Measurements from ENCODE around the gene GRIP2. TPM values are rescaled to one million over a fixed set of nuclear protein-coding genes. Genes with fewer than 3 reads are reported as not detected.

Gene GRIP2
- total RNA-seq, 2 experiments from 2014 or later: not detected

DNA sequence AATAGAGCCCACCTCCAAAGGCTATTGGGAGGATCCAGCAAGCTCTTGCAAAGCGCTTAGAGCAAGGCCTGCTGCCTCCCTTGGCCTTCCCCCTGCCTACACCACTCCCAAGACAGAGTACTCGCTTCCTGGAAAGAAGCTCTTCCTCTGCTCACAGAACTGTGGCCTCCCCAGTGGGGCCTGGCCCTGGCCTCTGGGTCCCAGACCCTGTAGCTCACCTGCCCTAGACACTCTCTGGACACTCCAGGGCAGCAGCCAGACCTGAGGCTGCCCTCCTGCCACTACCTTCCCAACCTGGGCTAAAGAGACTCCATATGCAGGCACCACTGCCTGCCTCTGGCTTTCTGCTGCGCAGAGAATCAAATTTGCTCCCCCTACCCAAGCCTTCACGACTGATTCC is 49.9 kb downstream of the GRIP2 start:
- DNase-seq: no peak
- Histone ChIP-seq H3K4me3 (ENCODE audit: low read length) (no peak overlapping the region), H3K36me3 (ENCODE audit: insufficient read depth, low read length) (peaks cover 32% of the 10 kb centered on the region), H3K27me3 (ENCODE audit: control insufficient read depth in 1 of 2, insufficient read depth in 2 of 2, low read length in 2 of 2) (no peaks in the 10 kb centered on the region), H3K27ac (ENCODE audit: low read depth in 1 of 2, low read length in 2 of 2) (no peak overlapping the region), H3K9me3 (ENCODE audit: control insufficient read depth in 1 of 2, insufficient read depth in 1 of 2, low read length in 2 of 2) (no peaks in the 10 kb centered on the region), H3K4me1 (ENCODE audit: insufficient read depth, low read length) (no peaks in the 10 kb centered on the region)
- POLR2A ChIA-PET: no interaction called here
- ATAC-seq (ENCODE audit: poor library complexity): no peak
- Mint-ChIP-seq H3K27me3 (no peaks in the 10 kb centered on the region), H3K4me1 (ENCODE audit: low read depth) (no peaks in the 10 kb centered on the region), H3K27ac (no peak overlapping the region), H3K4me3 (no peak overlapping the region), H3K36me3 (ENCODE audit: low read depth) (peaks cover 35% of the 10 kb centered on the region), H3K9me3 (no peaks in the 10 kb centered on the region)
- intact Hi-C loops (cut with DNase I, micrococcal nuclease): no loop called here
- TF ChIP-seq, protein P1, sequence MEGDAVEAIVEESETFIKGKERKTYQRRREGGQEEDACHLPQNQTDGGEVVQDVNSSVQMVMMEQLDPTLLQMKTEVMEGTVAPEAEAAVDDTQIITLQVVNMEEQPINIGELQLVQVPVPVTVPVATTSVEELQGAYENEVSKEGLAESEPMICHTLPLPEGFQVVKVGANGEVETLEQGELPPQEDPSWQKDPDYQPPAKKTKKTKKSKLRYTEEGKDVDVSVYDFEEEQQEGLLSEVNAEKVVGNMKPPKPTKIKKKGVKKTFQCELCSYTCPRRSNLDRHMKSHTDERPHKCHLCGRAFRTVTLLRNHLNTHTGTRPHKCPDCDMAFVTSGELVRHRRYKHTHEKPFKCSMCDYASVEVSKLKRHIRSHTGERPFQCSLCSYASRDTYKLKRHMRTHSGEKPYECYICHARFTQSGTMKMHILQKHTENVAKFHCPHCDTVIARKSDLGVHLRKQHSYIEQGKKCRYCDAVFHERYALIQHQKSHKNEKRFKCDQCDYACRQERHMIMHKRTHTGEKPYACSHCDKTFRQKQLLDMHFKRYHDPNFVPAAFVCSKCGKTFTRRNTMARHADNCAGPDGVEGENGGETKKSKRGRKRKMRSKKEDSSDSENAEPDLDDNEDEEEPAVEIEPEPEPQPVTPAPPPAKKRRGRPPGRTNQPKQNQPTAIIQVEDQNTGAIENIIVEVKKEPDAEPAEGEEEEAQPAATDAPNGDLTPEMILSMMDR (IDR thresholded peaks at IDR 0.05): no peak
- CTCF ChIA-PET: no interaction called here

DNA sequence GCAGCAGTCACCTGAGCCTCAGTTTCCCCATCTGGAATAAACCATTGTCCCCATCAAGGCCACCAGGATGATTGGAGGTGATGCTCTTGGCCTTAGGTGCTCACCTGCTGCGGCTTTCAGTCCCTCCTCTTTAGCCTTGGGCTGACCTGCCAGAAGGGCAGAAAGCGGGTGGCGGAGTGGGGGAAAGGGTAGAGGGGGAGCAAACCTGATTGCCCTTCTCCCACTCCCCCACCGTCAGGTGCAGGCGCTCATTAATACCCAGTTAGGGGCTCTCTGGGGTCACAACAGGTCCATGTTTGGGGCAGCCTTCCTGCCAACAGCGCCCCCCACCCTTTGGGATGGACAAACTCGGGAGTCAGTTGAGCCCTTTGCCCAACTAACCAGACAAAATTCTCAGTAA is 50.5 kb downstream of the GRIP2 start:
- Histone ChIP-seq H3K36me3 (ENCODE audit: insufficient read depth, low read length) (peaks cover 37% of the 10 kb centered on the region), H3K4me3 (ENCODE audit: low read length) (no peak overlapping the region), H3K9me3 (ENCODE audit: control insufficient read depth in 1 of 2, insufficient read depth in 1 of 2, low read length in 2 of 2) (no peaks in the 10 kb centered on the region), H3K27me3 (ENCODE audit: control insufficient read depth in 1 of 2, insufficient read depth in 2 of 2, low read length in 2 of 2) (no peaks in the 10 kb centered on the region), H3K4me1 (ENCODE audit: insufficient read depth, low read length) (no peaks in the 10 kb centered on the region), H3K27ac (ENCODE audit: low read depth in 1 of 2, low read length in 2 of 2) (no peak overlapping the region)
- intact Hi-C loops (cut with DNase I, micrococcal nuclease): no loop called here
- POLR2A ChIA-PET: no interaction called here
- no peak for DNase-seq
- Mint-ChIP-seq H3K4me3 (no peak overlapping the region), H3K27me3 (no peaks in the 10 kb centered on the region), H3K27ac (no peak overlapping the region), H3K36me3 (ENCODE audit: low read depth) (peaks cover 41% of the 10 kb centered on the region), H3K4me1 (ENCODE audit: low read depth) (no peaks in the 10 kb centered on the region), H3K9me3 (no peaks in the 10 kb centered on the region)
- ATAC-seq (ENCODE audit: poor library complexity): no peak
- TF ChIP-seq, protein P1 (IDR thresholded peaks at IDR 0.05): no peak
- CTCF ChIA-PET: no interaction called here

- H3K27ac Mint-ChIP-seq: no peak overlapping the region
- H3K36me3 ChIP-seq (ENCODE audit: insufficient read depth, low read length): peaks cover 47% of the 10 kb centered on the region
- ChIA-PET CTCF (no interaction called here), POLR2A (no interaction called here)
- intact Hi-C loops (cut with DNase I, micrococcal nuclease): no loop called here
- H3K9me3 Mint-ChIP-seq: no peaks in the 10 kb centered on the region
- no peaks in the 10 kb centered on the region for H3K4me1 ChIP-seq (ENCODE audit: insufficient read depth, low read length)
- no peaks in the 10 kb centered on the region for H3K4me1 Mint-ChIP-seq (ENCODE audit: low read depth)
- no peak for DNase-seq
- no peak overlapping the region for H3K27ac ChIP-seq (ENCODE audit: low read depth in 1 of 2, low read length in 2 of 2)
- H3K36me3 Mint-ChIP-seq (ENCODE audit: low read depth): peaks cover 53% of the 10 kb centered on the region
- no peaks in the 10 kb centered on the region for H3K27me3 ChIP-seq (ENCODE audit: control insufficient read depth in 1 of 2, insufficient read depth in 2 of 2, low read length in 2 of 2)
- H3K4me3 Mint-ChIP-seq: no peak overlapping the region
- TF ChIP-seq, protein P1 (IDR thresholded peaks at IDR 0.05): no peak
- no peaks in the 10 kb centered on the region for H3K27me3 Mint-ChIP-seq
- H3K4me3 ChIP-seq (ENCODE audit: low read length): no peak overlapping the region
- no peak for ATAC-seq (ENCODE audit: poor library complexity)
- no peaks in the 10 kb centered on the region for H3K9me3 ChIP-seq (ENCODE audit: control insufficient read depth in 1 of 2, insufficient read depth in 1 of 2, low read length in 2 of 2)
These were observed 51.7 kb downstream of the GRIP2 start for GRCh38 chr3:14488286-14489041.
